Inflammatory macrophage (primary cell): ENCODE results near the gene SUPT3H.
"Not testable (repeated sequence)": the region's sequence is repeated elsewhere in the genome, so short reads cannot be mapped to it uniquely, and the experiment has no call there.

Source experiments
- DNase-seq, 2 donors: peaks; one replicate each; pipeline ENCODE4 v3.0.0-alpha.2; 2020 to 2022

SUPT3H gene

GRCh38 chr6:45112711-45113110 lies 265.0 kb downstream of the SUPT3H start:
- DNase-seq, result no peak

- no peak for DNase-seq
These were observed 268.2 kb downstream of the SUPT3H start for GRCh38 chr6:45109551-45109950.

- DNase-seq, result no peak
These were observed 272.4 kb downstream of the SUPT3H start for GRCh38 chr6:45105170-45105820.

GRCh38 chr6:45104429-45104828 lies 273.3 kb downstream of the SUPT3H start:
- no peak for DNase-seq

GRCh38 chr6:45098256-45098655 lies 279.5 kb downstream of the SUPT3H start:
- DNase-seq, result no peak

GRCh38 chr6:45094831-45095230 lies 282.9 kb downstream of the SUPT3H start:
- no peak for DNase-seq

- no peak for DNase-seq
These were observed 285.6 kb downstream of the SUPT3H start for GRCh38 chr6:45092135-45092534.

GRCh38 chr6:45086360-45087084 lies 291.2 kb downstream of the SUPT3H start:
- DNase-seq, result no peak

- no peak for DNase-seq
These were observed 293.5 kb downstream of the SUPT3H start for GRCh38 chr6:45084257-45084656.

- no peak for DNase-seq
These were observed 295.6 kb downstream of the SUPT3H start for GRCh38 chr6:45082091-45082490.

GRCh38 chr6:45081634-45082033 lies 296.1 kb downstream of the SUPT3H start:
- no peak for DNase-seq

- DNase-seq, result no peak
These were observed 299.3 kb downstream of the SUPT3H start for GRCh38 chr6:45078432-45078831.

GRCh38 chr6:45076217-45076930 lies 301.4 kb downstream of the SUPT3H start:
- DNase-seq, result no peak

- no peak for DNase-seq
These were observed 302.5 kb downstream of the SUPT3H start for GRCh38 chr6:45075246-45075645.

- DNase-seq, result peak; percentile 27 to 44
These were observed 303.3 kb downstream of the SUPT3H start for GRCh38 chr6:45074439-45074838.

GRCh38 chr6:45073771-45074170 lies 304.0 kb downstream of the SUPT3H start:
- no peak for DNase-seq

- no peak for DNase-seq
These were observed 305.1 kb downstream of the SUPT3H start for GRCh38 chr6:45072673-45073072.

GRCh38 chr6:45072016-45072415 lies 305.7 kb downstream of the SUPT3H start:
- peak in 1 of 2 donors; percentile 61 for DNase-seq

GRCh38 chr6:45069091-45069490 lies 308.6 kb downstream of the SUPT3H start:
- no peak for DNase-seq

- not testable (repeated sequence) for DNase-seq
These were observed 310.3 kb downstream of the SUPT3H start for GRCh38 chr6:45067446-45067845.

GRCh38 chr6:45062659-45063058 lies 315.1 kb downstream of the SUPT3H start:
- DNase-seq, result not testable (repeated sequence)

- DNase-seq, result no peak
These were observed 320.0 kb downstream of the SUPT3H start for GRCh38 chr6:45057711-45058110.

- no peak for DNase-seq
These were observed 323.1 kb downstream of the SUPT3H start for GRCh38 chr6:45054610-45055009.

GRCh38 chr6:45052325-45052724 lies 325.4 kb downstream of the SUPT3H start:
- no peak for DNase-seq
